ENCODE data around the gene SFMBT2.
"Not testable (repeated sequence)": the region's sequence is repeated elsewhere in the genome, so short reads cannot be mapped to it uniquely, and the experiment has no call there.

SFMBT2 gene

GRCh38 chr10:7400068-7400715 lies 10.6 kb downstream of the SFMBT2 start:
- no peak for DNase-seq

GRCh38 chr10:7399533-7399932 lies 11.3 kb downstream of the SFMBT2 start:
- DNase-seq, result no peak

- no peak for DNase-seq
Measured at GRCh38 chr10:7397049-7398035, 13.5 kb downstream of the SFMBT2 start.

- DNase-seq, result not testable (repeated sequence)
Measured at GRCh38 chr10:7392301-7392700, 18.5 kb downstream of the SFMBT2 start.

- no peak for DNase-seq
Measured at GRCh38 chr10:7391748-7392147, 19.1 kb downstream of the SFMBT2 start.

- not testable (repeated sequence) for DNase-seq
Measured at GRCh38 chr10:7390689-7391110, 20.1 kb downstream of the SFMBT2 start.

- no peak for DNase-seq
Measured at GRCh38 chr10:7389844-7390243, 21.0 kb downstream of the SFMBT2 start.

- no peak for DNase-seq
Measured at GRCh38 chr10:7389346-7389745, 21.5 kb downstream of the SFMBT2 start.

- DNase-seq, result no peak
Measured at GRCh38 chr10:7388602-7389001, 22.2 kb downstream of the SFMBT2 start.

- DNase-seq, result not testable (repeated sequence)
Measured at GRCh38 chr10:7388149-7388548, 22.7 kb downstream of the SFMBT2 start.

GRCh38 chr10:7385114-7385513 lies 25.7 kb downstream of the SFMBT2 start:
- no peak for DNase-seq

GRCh38 chr10:7383442-7383841 lies 27.4 kb downstream of the SFMBT2 start:
- no peak for DNase-seq

- DNase-seq, result no peak
Measured at GRCh38 chr10:7380704-7381241, 30.1 kb downstream of the SFMBT2 start.

- no peak for DNase-seq
Measured at GRCh38 chr10:7378602-7379403, 32.0 kb downstream of the SFMBT2 start.

GRCh38 chr10:7377614-7378248 lies 33.1 kb downstream of the SFMBT2 start:
- no peak for DNase-seq

GRCh38 chr10:7374795-7375194 lies 36.0 kb downstream of the SFMBT2 start:
- DNase-seq, result no peak

- no peak for DNase-seq
Measured at GRCh38 chr10:7373039-7373438, 37.8 kb downstream of the SFMBT2 start.

GRCh38 chr10:7372504-7372903 lies 38.3 kb downstream of the SFMBT2 start:
- DNase-seq, result no peak

GRCh38 chr10:7370511-7370910 lies 40.3 kb downstream of the SFMBT2 start:
- no peak for DNase-seq

- no peak for DNase-seq
Measured at GRCh38 chr10:7365027-7365745, 45.6 kb downstream of the SFMBT2 start.

GRCh38 chr10:7364474-7364873 lies 46.4 kb downstream of the SFMBT2 start:
- no peak for DNase-seq

GRCh38 chr10:7363700-7364099 lies 47.1 kb downstream of the SFMBT2 start:
- no peak for DNase-seq

Measured in NCI-H1048 (cell line).